Stimulated activated CD8-positive, alpha-beta memory T cell treated with anti-CD3 and anti-CD28 coated beads, Interleukin-7, amount 100 ng/mL, for 4 hours (primary cell): ENCODE results near the gene MKRN2OS.

Source experiments
- DNase-seq, 2 donors: peaks; one replicate each; pipeline ENCODE4 v3.0.0-alpha.2; 2020; ENCODE audit warnings: low read depth in 2 of 2

Gene MKRN2OS, protein sequence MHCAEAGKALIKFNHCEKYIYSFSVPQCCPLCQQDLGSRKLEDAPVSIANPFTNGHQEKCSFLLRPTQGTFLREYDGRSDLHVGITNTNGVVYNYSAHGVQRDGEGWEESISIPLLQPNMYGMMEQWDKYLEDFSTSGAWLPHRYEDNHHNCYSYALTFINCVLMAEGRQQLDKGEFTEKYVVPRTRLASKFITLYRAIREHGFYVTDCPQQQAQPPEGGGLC

GRCh38 chr3:12545473-12545791, at the start of gene MKRN2OS:
Gene MKRN2OS, minus strand, starts transcription at chr3:12545499. Its CDS starts 35 bp downstream, at chr3:12545464.
- DNase-seq = no peak

DNA sequence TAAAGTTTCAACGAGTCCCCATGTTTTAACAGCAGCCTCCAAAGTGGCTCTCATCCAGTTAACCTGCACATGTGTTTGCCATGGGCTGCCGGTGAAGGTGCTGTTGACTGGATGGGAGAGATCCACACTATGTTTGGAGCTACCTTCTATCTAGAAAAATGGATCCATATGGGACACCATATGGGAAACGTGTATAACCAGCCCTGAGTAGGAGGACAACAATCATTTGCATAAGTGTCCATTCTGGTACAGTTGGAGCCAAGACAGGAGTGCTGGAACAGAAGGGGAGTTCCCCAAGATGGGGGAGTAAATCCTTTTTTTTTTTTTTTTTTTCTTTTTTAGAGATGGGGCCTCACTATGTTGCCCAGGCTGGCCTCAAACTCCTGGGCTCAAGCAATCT, 48.2 kb upstream of the MKRN2OS start:
- DNase-seq = no peak

DNA sequence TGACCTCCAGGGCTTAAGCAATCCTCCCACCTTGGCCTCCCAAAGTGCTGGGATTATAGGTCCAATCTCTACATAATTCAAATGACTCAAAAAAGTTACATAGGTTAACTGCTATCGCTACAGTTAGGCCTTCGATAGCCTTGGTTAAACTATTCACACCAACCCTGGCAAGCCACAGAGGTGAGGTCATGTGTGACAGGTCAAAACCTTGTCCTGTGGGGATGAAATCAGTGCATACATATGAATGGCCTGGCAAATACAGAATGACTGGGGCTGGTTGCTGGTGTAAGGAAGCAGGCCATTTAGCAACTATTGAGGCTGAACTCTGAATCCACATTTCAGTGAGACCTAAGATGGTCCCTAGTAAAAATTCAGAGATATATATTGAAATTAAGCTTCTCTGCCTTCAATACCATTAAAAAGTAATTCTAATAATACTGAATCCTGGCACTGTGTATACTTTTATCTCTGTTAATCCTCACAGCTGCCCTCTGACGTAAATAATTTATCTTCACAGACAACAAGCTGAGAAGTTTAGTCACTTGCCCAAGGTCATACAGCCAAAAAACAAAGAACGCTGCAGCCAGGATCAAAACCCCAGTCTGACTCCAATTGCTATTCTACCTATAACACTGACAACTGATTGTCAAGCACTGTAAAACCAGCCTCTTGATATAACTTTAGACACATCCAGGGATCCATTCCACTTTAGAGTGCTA, 46.9 kb upstream of the MKRN2OS start:
- DNase-seq = no peak

DNA sequence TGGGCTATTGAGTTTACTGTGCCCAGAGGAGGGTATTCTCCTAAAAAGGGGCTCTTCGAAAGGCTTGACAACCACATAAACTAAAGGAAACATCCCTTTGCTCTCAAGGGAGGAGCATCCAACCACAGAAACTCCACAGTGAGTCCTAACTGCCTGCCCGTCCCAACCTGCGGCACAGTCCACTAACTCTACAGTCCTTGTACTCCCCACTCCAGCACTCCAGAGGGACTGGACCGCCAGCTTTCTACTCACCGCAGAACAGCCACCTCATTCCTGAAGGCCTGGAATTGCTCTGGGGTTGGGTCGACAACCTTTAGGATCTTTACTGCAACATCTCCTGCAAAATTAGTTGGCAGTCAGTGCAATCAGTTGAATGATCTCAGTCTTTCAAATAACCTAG, 46.2 kb upstream of the MKRN2OS start:
- DNase-seq = no peak

DNA sequence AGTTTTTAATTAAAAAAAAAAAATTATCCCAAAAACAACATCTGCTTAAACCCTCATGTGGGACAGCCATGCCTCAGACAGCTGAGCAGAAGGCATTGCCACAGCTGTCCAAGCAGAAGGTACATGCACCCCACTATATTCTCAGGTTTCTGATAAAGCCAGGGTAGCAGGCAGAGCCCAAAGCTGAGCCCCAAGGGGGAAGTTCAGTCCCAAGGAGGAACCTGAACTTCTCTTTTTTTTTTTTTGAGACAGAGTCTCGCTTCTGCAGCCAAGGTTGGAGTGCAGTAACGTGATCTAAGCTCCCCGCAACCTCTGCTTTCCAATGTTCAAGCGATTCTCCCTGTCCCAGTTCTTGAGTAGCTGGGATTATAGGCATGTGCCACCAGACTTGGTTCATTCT, 44.8 kb upstream of the MKRN2OS start:
- DNase-seq = no peak

DNA sequence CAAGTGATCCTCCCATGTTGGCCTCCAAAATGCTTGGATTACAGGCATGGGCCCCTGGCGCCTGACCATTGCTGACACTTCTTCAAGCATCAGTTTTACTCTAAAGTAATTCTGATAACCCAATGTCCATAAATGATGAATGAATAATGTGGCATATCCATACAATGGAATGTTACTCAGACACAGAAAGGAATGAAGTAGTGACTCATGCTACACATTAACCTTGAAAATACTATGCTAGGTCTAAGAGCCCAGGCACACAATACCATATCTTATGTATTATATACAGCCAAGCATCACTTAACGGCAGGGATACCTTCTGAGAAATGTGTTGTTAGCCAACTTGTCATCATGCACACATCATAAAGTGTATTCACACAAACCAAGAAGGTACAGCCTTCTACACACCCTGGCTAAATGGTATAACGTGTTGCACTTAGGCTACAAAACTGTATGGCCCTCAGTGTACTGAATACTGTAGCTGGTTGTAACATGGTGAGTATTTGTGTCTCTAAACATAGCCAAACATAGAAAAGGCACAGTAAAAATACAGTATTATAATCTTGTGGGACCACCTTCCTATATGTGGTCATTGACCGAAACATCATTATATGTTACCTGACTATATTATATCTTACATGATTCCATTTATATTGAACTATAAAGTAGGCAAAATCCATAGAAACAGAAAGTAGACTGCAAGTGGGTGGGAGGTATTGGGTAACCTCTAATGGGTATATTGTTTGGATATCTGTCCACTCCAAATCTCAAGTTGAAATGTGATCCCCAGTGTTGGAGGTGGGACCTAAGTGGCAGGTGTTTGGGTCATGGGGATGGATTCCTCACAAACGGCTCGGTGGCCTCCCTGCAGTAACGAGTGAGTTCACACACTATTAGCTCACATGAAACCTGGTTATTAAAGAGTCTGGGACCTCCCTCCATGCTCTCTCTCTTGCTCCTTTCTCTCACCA, 43.0 kb upstream of the MKRN2OS start:
- DNase-seq = no peak

DNA sequence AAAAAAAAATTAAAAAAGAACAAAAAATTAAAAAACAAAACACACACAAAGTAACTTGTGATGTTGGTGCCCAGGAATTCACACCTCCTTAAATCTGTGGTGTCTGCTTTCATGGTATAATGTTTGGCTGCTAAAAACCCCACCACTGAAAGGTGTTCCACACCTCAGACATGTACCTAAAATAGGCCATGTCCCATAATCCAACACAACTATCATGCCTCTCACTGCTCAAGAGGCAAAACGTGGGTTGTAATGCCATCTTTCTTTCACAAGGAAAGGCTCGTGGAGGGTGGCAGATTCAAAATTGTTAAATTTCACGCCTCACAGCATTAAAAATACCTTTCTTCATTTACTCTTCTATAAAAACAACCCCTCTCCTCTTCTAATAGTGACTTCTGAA, 41.1 kb upstream of the MKRN2OS start:
- no peak for DNase-seq

- no peak for DNase-seq
Observed at GRCh38 chr3:12585970-12586369, 40.7 kb upstream of the MKRN2OS start.

- no peak for DNase-seq
Observed at GRCh38 chr3:12585181-12585580, 39.9 kb upstream of the MKRN2OS start.

GRCh38 chr3:12584083-12584482, 38.8 kb upstream of the MKRN2OS start:
- no peak for DNase-seq

DNA sequence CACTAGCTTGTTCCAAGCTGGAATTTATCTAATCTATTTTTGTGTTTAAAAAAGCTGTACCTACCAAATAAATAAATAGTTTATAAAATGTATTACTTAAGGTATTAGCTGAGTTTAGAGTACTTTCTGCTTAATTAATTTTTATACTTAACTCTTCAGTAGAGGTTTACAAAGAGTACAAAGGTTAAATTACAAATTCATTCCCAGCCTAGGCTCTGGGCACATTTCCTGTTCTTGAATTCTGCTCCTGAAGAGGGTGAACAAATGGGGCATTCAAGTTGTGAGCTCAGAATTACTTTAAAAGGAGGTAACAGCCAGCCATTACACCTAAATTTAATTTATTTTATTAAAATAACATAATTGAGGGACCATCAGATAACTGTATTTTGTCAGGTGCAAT, 38.0 kb upstream of the MKRN2OS start:
- DNase-seq = no peak

DNA sequence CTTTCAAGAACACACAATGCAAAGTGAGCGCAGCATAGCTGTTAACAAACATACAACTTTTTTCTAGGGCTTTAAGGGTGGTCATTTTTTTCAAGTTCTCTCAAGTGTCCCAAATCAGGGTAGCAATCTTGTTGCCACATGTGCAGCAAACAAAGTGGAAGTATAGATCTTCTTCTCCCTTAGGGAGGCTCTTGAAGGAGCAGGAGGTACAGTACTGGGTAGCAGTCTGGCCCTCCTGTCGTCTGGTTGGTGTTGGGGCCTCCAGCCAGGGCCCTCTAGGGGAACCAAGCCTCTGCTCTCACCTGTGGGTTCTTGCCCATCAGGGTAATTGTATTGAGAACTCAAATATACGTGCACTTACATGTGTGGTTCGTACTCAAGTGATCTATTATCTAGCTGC, 37.4 kb upstream of the MKRN2OS start:
- DNase-seq = no peak

- no peak for DNase-seq
Observed at GRCh38 chr3:12579905-12580304, 34.6 kb upstream of the MKRN2OS start.

DNA sequence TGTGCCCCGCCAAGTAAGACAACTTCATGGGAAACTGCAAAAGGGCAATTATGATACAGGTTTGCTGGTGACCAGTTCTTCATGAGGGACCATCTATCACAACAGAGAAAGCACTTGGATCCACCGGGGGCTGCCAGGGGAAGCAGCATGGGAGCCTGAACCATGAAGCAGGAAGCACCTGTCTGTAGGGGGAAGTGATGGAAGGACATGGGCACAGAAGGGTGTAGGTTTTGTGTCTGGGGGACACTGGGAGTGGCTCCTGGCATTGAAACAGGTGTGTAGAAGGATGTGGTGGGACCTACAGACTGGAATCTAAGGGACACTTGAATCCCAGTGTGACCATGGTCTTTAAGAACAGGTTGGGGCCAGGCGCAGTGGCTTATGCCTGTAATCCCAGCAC, 34.2 kb upstream of the MKRN2OS start:
- no peak for DNase-seq

DNA sequence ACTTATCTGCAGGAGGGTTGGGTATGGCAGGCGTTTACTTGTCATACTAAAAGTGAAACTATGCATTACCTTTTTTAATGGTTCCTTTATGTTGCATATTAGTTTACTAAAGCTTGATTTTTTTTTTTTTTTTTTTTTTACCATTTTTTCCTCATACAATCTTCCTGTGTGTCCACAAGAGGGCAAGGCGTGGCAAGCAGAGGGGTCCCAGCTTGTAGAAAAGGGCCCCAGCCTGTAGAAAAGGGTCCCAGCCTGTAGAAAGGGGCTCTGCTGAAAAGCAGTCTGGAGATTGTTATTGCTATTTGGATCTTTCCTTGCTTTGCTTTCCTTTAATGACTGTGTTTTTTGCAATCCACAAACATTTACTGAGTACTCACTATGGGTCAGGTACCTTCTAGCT, 33.4 kb upstream of the MKRN2OS start:
- DNase-seq = no peak

- DNase-seq = no peak
Observed at GRCh38 chr3:12577379-12577778, 32.1 kb upstream of the MKRN2OS start.

DNA sequence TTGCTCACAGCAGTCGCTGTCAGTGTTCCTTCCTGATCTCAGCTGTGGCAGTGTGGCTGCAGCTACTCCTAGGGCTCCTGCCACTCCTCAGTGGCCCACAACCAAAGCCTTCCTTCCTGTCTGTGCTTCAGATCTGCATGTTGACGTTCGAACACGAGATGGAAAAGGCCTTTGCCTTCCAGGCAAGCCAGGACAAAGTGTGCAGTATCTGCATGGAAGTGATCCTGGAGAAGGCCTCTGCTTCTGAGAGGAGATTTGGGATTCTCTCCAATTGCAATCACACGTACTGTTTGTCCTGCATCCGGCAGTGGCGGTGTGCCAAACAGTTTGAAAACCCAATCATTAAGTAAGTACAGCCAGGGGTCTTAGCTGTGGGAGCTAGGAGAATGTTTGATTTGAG, 29.4 kb upstream of the MKRN2OS start:
- no peak for DNase-seq

DNA sequence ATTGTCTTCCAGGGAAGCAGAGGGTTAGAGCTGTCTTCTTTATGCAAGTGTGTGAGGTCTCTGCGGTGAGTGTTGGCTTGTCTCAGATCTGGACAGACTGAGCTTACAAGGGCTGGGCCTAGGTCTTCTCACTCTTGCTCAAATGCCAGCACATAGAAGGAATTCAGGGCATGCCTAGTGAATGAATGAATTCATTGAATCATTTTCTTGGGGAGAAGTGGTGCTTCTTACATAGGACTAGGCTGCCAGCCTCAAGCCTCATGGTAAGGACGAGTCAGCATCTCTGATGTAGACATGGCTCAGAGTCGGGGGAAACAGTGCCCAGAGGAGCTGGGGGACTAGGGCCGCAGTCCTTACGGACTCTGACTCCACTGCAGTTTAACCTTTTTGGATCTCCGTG, 28.8 kb upstream of the MKRN2OS start:
- DNase-seq = no peak

DNA sequence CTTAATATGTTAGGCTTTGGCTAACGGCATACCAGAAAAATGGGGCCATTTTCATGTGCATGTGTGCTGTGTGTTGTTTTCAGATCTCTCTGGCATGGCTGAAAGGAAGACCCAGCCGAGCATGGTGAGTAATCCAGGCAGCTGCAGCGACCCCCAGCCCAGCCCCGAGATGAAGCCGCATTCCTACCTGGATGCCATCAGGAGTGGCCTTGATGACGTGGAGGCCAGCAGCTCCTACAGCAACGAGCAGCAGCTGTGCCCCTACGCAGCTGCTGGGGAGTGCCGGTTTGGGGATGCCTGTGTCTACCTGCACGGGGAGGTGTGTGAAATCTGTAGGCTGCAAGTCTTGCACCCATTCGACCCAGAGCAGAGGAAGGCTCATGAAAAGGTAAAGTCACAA, 26.7 kb upstream of the MKRN2OS start:
- no peak for DNase-seq

DNA sequence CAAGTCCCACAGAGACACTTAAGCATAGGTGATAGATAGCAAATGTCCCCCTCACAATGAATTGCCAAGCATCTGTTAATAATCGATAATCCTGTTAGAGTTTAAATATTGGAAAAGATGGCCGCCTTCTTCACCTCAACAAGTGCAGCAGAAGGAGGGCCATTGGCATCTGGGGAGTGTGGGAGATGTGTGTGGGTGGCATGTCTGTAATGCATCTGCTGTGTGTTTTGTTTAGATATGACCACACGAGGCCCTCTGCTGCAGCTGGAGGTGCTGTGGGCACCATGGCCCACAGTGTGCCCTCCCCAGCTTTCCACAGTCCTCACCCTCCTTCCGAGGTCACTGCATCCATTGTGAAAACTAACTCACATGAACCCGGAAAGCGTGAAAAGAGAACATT, 24.5 kb upstream of the MKRN2OS start:
- no peak for DNase-seq

GRCh38 chr3:12568747-12569146, 23.4 kb upstream of the MKRN2OS start:
- no peak for DNase-seq

GRCh38 chr3:12566976-12567375, 21.7 kb upstream of the MKRN2OS start:
- no peak for DNase-seq

- DNase-seq = no peak
Observed at GRCh38 chr3:12562451-12562850, 17.2 kb upstream of the MKRN2OS start.
